Fibroblast of skin of scalp (primary cell): ENCODE data around the gene GTPBP8.
"Not testable (repeated sequence)": the region's sequence is repeated elsewhere in the genome, so short reads cannot be mapped to it uniquely, and the experiment has no call there.

Source experiments
- DNase-seq: peaks from one replicate; pipeline ENCODE4 v3.0.0-alpha.2; 2013

The GTPBP8 gene

GRCh38 chr3:113002037-113002436 is 11.3 kb downstream of the GTPBP8 start:
- no peak for DNase-seq

- no peak for DNase-seq
These were observed 11.9 kb downstream of the GTPBP8 start for GRCh38 chr3:113002679-113003078.

- DNase-seq, result no peak
These were observed 14.8 kb downstream of the GTPBP8 start for GRCh38 chr3:113005611-113006010.

GRCh38 chr3:113006359-113007056 is 15.7 kb downstream of the GTPBP8 start:
- DNase-seq, result no peak

GRCh38 chr3:113008117-113008516 is 17.3 kb downstream of the GTPBP8 start:
- DNase-seq, result peak; percentile 2

- no peak for DNase-seq
These were observed 22.8 kb downstream of the GTPBP8 start for GRCh38 chr3:113013593-113013992.

- peak; percentile 15 for DNase-seq
These were observed 27.9 kb downstream of the GTPBP8 start for GRCh38 chr3:113018536-113019181.

- DNase-seq, result peak; percentile 95
These were observed 28.7 kb downstream of the GTPBP8 start for GRCh38 chr3:113019182-113020137.

- DNase-seq, result no peak
These were observed 30.7 kb downstream of the GTPBP8 start for GRCh38 chr3:113021471-113021870.

GRCh38 chr3:113034011-113034410 is 43.2 kb downstream of the GTPBP8 start:
- DNase-seq, result no peak

- DNase-seq, result peak; percentile 66
These were observed 44.7 kb downstream of the GTPBP8 start for GRCh38 chr3:113035387-113035982.

GRCh38 chr3:113038328-113038727 is 47.5 kb downstream of the GTPBP8 start:
- peak; percentile 38 for DNase-seq

- DNase-seq, result no peak
These were observed 48.8 kb downstream of the GTPBP8 start for GRCh38 chr3:113039546-113039945.

- DNase-seq, result no peak
These were observed 49.4 kb downstream of the GTPBP8 start for GRCh38 chr3:113040231-113040630.

- no peak for DNase-seq
These were observed 52.9 kb downstream of the GTPBP8 start for GRCh38 chr3:113043686-113044085.

GRCh38 chr3:113046186-113046965 is 55.6 kb downstream of the GTPBP8 start:
- not testable (repeated sequence) for DNase-seq

GRCh38 chr3:113051302-113051711 is 60.5 kb downstream of the GTPBP8 start:
- DNase-seq, result peak; percentile 78
